Astrocyte (in vitro differentiated cells and primary cell): ENCODE data around the gene GABRA4. TPM values are rescaled to one million over a fixed set of nuclear protein-coding genes. Genes with fewer than 3 reads are reported as not detected.

Source experiments
- DNase-seq: peaks from one replicate; pipeline ENCODE4 v3.0.0-alpha.2; 2010; ENCODE audit warnings: low read depth
- FAIRE-seq: peaks from 2 replicates; lab custom pipeline; 2011; peaks lifted over from hg19 to GRCh38; lab: Jason Lieb, UNC
- H2AFZ ChIP-seq: 2 replicates; pipeline ENCODE4 v1.6.0; 2012; ENCODE audit warnings: low read depth, low read length, inconsistent platforms
- H3K27ac ChIP-seq: 2 replicates; pipeline ENCODE4 v1.5.1; 2011; ENCODE audit warnings: low read depth, low read length, inconsistent platforms
- H3K27me3 ChIP-seq: 2 replicates; pipeline ENCODE4 v1.6.0; 2011; ENCODE audit warnings: low read length, inconsistent platforms; ENCODE audit not compliant: insufficient read depth
- H3K36me3 ChIP-seq: 2 replicates; pipeline ENCODE4 v1.5.1; 2011; ENCODE audit warnings: low read length, inconsistent platforms; ENCODE audit not compliant: insufficient read depth
- H3K4me1 ChIP-seq: 2 replicates; pipeline ENCODE4 v1.5.1; 2011; ENCODE audit warnings: low read length, inconsistent platforms; ENCODE audit not compliant: insufficient read depth
- H3K4me2 ChIP-seq: 2 replicates; pipeline ENCODE4 v1.6.0; 2012; ENCODE audit warnings: low read length, inconsistent platforms
- H3K4me3 ChIP-seq: 2 replicates; pipeline ENCODE4 v1.5.1; 2011; ENCODE audit warnings: low read depth, mild to moderate bottlenecking, low read length, inconsistent platforms; ENCODE audit not compliant: insufficient read depth
- H3K79me2 ChIP-seq: 2 replicates; pipeline ENCODE4 v1.6.0; 2012; ENCODE audit warnings: mild to moderate bottlenecking, low read length, inconsistent platforms; ENCODE audit not compliant: insufficient read depth
- H3K9ac ChIP-seq: 2 replicates; pipeline ENCODE4 v1.6.0; 2012; ENCODE audit warnings: mild to moderate bottlenecking, low read length, inconsistent platforms
- H3K9me3 ChIP-seq: 2 replicates; pipeline ENCODE4 v1.5.1; 2012; ENCODE audit warnings: low read depth, mild to moderate bottlenecking, low read length, inconsistent platforms; ENCODE audit not compliant: insufficient read depth
- H4K20me1 ChIP-seq: 2 replicates; pipeline ENCODE4 v1.6.0; 2012; ENCODE audit warnings: low read length, inconsistent platforms; ENCODE audit not compliant: insufficient read depth
- H3K27ac Mint-ChIP-seq: one replicate; pipeline ENCODE4 v1.8.0; 2021; ENCODE audit warnings: mild to moderate bottlenecking, mixed read lengths; ENCODE audit not compliant: unreplicated experiment
- H3K27me3 Mint-ChIP-seq: one replicate; pipeline ENCODE4 v1.8.0; 2021; ENCODE audit warnings: low read depth, mixed read lengths; ENCODE audit not compliant: unreplicated experiment
- H3K36me3 Mint-ChIP-seq: one replicate; pipeline ENCODE4 v1.8.0; 2021; ENCODE audit warnings: low read depth, mixed read lengths; ENCODE audit not compliant: unreplicated experiment
- H3K4me1 Mint-ChIP-seq: one replicate; pipeline ENCODE4 v1.8.0; 2021; ENCODE audit warnings: low read depth, mixed read lengths; ENCODE audit not compliant: unreplicated experiment
- H3K4me3 Mint-ChIP-seq: one replicate; pipeline ENCODE4 v1.8.0; 2021; ENCODE audit warnings: mild to moderate bottlenecking, moderate library complexity, mixed read lengths; ENCODE audit not compliant: unreplicated experiment
- H3K9me3 Mint-ChIP-seq: one replicate; pipeline ENCODE4 v1.8.0; 2021; ENCODE audit warnings: mild to moderate bottlenecking, mixed read lengths; ENCODE audit not compliant: unreplicated experiment
- EZH2 ChIP-seq: IDR thresholded peaks from 2 replicates; pipeline ENCODE4 v1.6.1; 2012; ENCODE audit warnings: mild to moderate bottlenecking, low read length, inconsistent platforms; ENCODE audit not compliant: insufficient read depth
- total RNA-seq: library from RNA; stranded (reverse); gene quantifications from 2 replicates; pipeline ENCODE4 v1.2.1, GENCODE V29; 2021
- TF ChIP-seq, protein P1 (sequence below): IDR thresholded peaks from 2 replicates; pipeline ENCODE4 v1.5.1; 2011; ENCODE audit warnings: low read depth, mild to moderate bottlenecking, inconsistent platforms, low read length, moderate library complexity; ENCODE audit not compliant: insufficient read depth

GABRA4 gene
- total RNA-seq, 1 donor from 2014 or later = not detected

DNA sequence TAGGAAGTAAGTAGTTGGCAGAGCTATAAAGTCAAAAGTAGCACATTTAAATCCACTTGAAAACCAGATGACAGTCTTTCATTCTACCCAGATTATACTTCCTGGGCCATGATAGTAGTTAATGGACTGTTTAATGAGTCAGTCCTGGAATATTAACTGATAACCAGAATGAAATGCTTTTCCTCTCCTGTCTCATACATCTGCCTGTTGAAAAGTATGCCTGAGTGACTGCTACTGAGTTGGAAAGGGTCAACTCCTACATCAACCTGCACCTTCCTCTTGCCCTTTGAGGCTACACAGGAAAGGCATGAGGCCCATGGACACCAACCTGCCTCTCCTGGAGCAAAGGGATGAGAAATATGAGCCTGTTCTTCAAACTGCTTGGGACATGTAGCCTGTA, 48.3 kb downstream of the GABRA4 start:
- Histone ChIP-seq H3K9me3 (no peaks in the 10 kb centered on the region), H4K20me1 (no peaks in the 10 kb centered on the region), H3K9ac (no peak overlapping the region), H3K79me2 (no peaks in the 10 kb centered on the region), H3K4me3 (no peak overlapping the region), H3K4me2 (no peak overlapping the region), H2AFZ (no peak overlapping the region), H3K27me3 (no peaks in the 10 kb centered on the region), H3K36me3 (no peaks in the 10 kb centered on the region), H3K4me1 (no peaks in the 10 kb centered on the region), H3K27ac (no peak overlapping the region)
- Mint-ChIP-seq H3K36me3 (no peaks in the 10 kb centered on the region), H3K27me3 (peaks cover 1% of the 10 kb centered on the region), H3K27ac (no peak overlapping the region), H3K9me3 (no peaks in the 10 kb centered on the region), H3K4me1 (peaks cover 1% of the 10 kb centered on the region), H3K4me3 (no peak overlapping the region)
- DNase-seq (no peak), FAIRE-seq (no peak)
- no peak for TF ChIP-seq EZH2
- TF ChIP-seq, protein P1, sequence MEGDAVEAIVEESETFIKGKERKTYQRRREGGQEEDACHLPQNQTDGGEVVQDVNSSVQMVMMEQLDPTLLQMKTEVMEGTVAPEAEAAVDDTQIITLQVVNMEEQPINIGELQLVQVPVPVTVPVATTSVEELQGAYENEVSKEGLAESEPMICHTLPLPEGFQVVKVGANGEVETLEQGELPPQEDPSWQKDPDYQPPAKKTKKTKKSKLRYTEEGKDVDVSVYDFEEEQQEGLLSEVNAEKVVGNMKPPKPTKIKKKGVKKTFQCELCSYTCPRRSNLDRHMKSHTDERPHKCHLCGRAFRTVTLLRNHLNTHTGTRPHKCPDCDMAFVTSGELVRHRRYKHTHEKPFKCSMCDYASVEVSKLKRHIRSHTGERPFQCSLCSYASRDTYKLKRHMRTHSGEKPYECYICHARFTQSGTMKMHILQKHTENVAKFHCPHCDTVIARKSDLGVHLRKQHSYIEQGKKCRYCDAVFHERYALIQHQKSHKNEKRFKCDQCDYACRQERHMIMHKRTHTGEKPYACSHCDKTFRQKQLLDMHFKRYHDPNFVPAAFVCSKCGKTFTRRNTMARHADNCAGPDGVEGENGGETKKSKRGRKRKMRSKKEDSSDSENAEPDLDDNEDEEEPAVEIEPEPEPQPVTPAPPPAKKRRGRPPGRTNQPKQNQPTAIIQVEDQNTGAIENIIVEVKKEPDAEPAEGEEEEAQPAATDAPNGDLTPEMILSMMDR = no peak

DNA sequence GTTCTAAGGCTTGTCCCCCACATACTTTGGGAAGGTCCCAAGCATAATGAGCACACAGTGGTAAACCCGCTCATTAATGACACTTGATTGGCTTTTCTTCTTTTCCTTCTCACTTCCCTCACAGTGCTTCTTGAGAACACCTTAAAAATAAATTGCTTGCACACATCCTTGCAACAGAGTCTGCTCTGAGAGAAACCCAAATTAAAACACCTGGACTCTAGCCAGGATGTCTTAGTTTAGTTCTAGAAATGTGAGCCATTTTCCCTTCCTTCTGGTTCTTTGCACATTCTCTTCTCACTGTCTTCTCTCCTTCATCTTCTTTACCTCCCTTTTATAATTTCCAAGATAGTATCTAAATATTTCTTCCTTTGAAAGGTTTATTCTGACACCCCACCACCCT, 49.0 kb downstream of the GABRA4 start:
- Histone ChIP-seq H3K4me1 (no peaks in the 10 kb centered on the region), H3K36me3 (no peaks in the 10 kb centered on the region), H3K79me2 (no peaks in the 10 kb centered on the region), H3K9me3 (no peaks in the 10 kb centered on the region), H3K4me2 (no peak overlapping the region), H3K9ac (no peak overlapping the region), H3K27me3 (no peaks in the 10 kb centered on the region), H3K4me3 (no peak overlapping the region), H3K27ac (no peak overlapping the region), H2AFZ (no peak overlapping the region), H4K20me1 (no peaks in the 10 kb centered on the region)
- DNase-seq = no peak
- TF ChIP-seq EZH2 = no peak
- TF ChIP-seq, protein P1 = no peak
- H3K36me3 Mint-ChIP-seq = no peaks in the 10 kb centered on the region
- no peak overlapping the region for H3K27ac Mint-ChIP-seq
- H3K4me1 Mint-ChIP-seq = peaks cover 1% of the 10 kb centered on the region
- peaks cover 1% of the 10 kb centered on the region for H3K27me3 Mint-ChIP-seq
- H3K4me3 Mint-ChIP-seq = no peak overlapping the region
- no peaks in the 10 kb centered on the region for H3K9me3 Mint-ChIP-seq
- no peak for FAIRE-seq

DNA sequence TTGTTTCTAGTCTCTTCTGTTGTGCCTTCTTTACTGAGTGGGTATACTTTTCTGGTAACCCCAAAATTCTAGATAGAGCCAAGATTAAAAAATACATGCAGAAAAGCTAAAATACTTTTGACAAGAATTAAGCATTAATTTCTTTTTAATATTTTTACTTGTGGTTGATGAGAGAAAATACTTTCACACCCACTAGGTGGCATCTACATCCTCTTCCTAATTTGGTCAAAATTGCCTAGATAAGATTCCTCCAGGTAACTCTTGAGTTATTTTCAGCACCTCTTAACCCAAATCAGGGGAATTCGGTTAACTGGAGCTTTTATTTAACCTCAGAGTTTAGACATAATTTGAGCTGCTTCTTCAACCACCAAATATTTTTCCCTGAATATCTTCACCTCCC, 55.9 kb downstream of the GABRA4 start:
- DNase-seq (peak; percentile 14), FAIRE-seq (no peak)
- H3K36me3 Mint-ChIP-seq = no peaks in the 10 kb centered on the region
- H3K4me1 Mint-ChIP-seq = peaks cover 5% of the 10 kb centered on the region
- Histone ChIP-seq H2AFZ (no peak overlapping the region), H3K79me2 (no peaks in the 10 kb centered on the region), H4K20me1 (no peaks in the 10 kb centered on the region), H3K36me3 (no peaks in the 10 kb centered on the region), H3K9me3 (no peaks in the 10 kb centered on the region), H3K27me3 (no peaks in the 10 kb centered on the region), H3K27ac (no peak overlapping the region), H3K4me1 (no peaks in the 10 kb centered on the region), H3K9ac (no peak overlapping the region), H3K4me2 (no peak overlapping the region), H3K4me3 (no peak overlapping the region)
- H3K27ac Mint-ChIP-seq = no peak overlapping the region
- H3K27me3 Mint-ChIP-seq = peaks cover 1% of the 10 kb centered on the region
- no peak overlapping the region for H3K4me3 Mint-ChIP-seq
- no peaks in the 10 kb centered on the region for H3K9me3 Mint-ChIP-seq
- TF ChIP-seq, protein P1 = peak; percentile 26
- TF ChIP-seq EZH2 = no peak
